Fibroblast of the aortic adventitia (primary cell): ENCODE measurements around the gene BICC1. TPM values are rescaled to one million over a fixed set of nuclear protein-coding genes. Genes with fewer than 3 reads are reported as not detected.

ENCODE experiments used
- DNase-seq: peaks from one replicate; pipeline ENCODE4 v3.0.0-alpha.2; 2010; ENCODE audit warnings: low read depth
- H3K4me3 ChIP-seq: 2 replicates; pipeline ENCODE4 v1.5.1; 2011; ENCODE audit warnings: low read depth, mild to moderate bottlenecking, control low read depth, low read length, moderate library complexity
- CTCF ChIP-seq: IDR thresholded peaks from 2 replicates; pipeline ENCODE4 v1.5.1; 2011; ENCODE audit warnings: mild to moderate bottlenecking, low read length, control low read depth, inconsistent platforms; ENCODE audit not compliant: insufficient read depth
- total RNA-seq: library from RNA; depleted of rRNA; stranded (reverse); fragments of >200 nt; gene quantifications from 2 replicates; pipeline ENCODE4 v1.2.3, GENCODE V29; 2012; ENCODE audit warnings: low replicate concordance

Gene BICC1
- total RNA-seq, 1 donor = 177 TPM

- no peak for TF ChIP-seq CTCF
- H3K4me3 ChIP-seq = peak overlapping the region; percentile 1
- peak; percentile 98 for DNase-seq
Measured at GRCh38 chr10:58701405-58702135, 188.9 kb downstream of the BICC1 start.

GRCh38 chr10:58704226-58704625 is 191.6 kb downstream of the BICC1 start:
- TF ChIP-seq CTCF = no peak
- DNase-seq = peak; percentile 86

GRCh38 chr10:58704671-58705141 is 192.0 kb downstream of the BICC1 start:
- no peak overlapping the region for H3K4me3 ChIP-seq
- peak; percentile 79 for DNase-seq

More at GRCh38 chr10:58704226-58704625, 191.6 kb downstream of the BICC1 start:
- H3K4me3 ChIP-seq = no peak overlapping the region

GRCh38 chr10:58706836-58707235 is 194.2 kb downstream of the BICC1 start:
- no peak for TF ChIP-seq CTCF
- H3K4me3 ChIP-seq = no peak overlapping the region
- peak; percentile 65 for DNase-seq

More at GRCh38 chr10:58704671-58705141, 192.0 kb downstream of the BICC1 start:
- no peak for TF ChIP-seq CTCF

- DNase-seq = no peak
- H3K4me3 ChIP-seq = no peak overlapping the region
- TF ChIP-seq CTCF = no peak
Measured at GRCh38 chr10:58712141-58712540, 199.5 kb downstream of the BICC1 start.

- DNase-seq = peak; percentile 53
- peak; percentile 37 for TF ChIP-seq CTCF
Measured at GRCh38 chr10:58712982-58713381, 200.3 kb downstream of the BICC1 start.

More at GRCh38 chr10:58712982-58713381, 200.3 kb downstream of the BICC1 start:
- no peak overlapping the region for H3K4me3 ChIP-seq
